Right atrium auricular region (tissue), 2 donors: ENCODE results near the gene USP21. TPM values are rescaled to one million over a fixed set of nuclear protein-coding genes. Genes with fewer than 3 reads are reported as not detected.

Source experiments
- DNase-seq: peaks from one replicate; pipeline ENCODE4 v3.0.0-alpha.2; 2019; ENCODE audit warnings: low spot score
- H3K27ac ChIP-seq, 2 donors: fragments of 200-600 bp; sonication (generic); 1 replicate in 1 of 2; 2 replicates in 1 of 2; pipeline ENCODE4 v1.5.1; 2016 to 2019
- H3K27me3 ChIP-seq, 2 donors: fragments of 200-600 bp; sonication (generic); one replicate each; pipeline versions ENCODE4 v1.5.1 to v1.6.0; 2017 to 2019
- H3K36me3 ChIP-seq: fragments of 200-600 bp; sonication (generic); one replicate; pipeline ENCODE4 v1.5.1; 2016
- H3K4me1 ChIP-seq, 2 donors: fragments of 200-600 bp; sonication (generic); one replicate each; pipeline versions ENCODE4 v1.5.1 to v1.6.0; 2017 to 2019
- H3K4me3 ChIP-seq, 2 donors: fragments of 200-600 bp; sonication (generic); 1 replicate in 1 of 2; 2 replicates in 1 of 2; pipeline ENCODE4 v1.5.1; 2017 to 2019; ENCODE audit warnings: mild to moderate bottlenecking in 1 of 2, moderate library complexity in 1 of 2
- H3K9me3 ChIP-seq, 2 donors: fragments of 200-600 bp; sonication (generic); one replicate each; pipeline ENCODE4 v1.5.1; 2019
- total RNA-seq, 2 donors: library from RNA; depleted of rRNA; stranded (reverse); fragments of >200 nt; gene quantifications; one replicate each; pipeline ENCODE4 v1.1.0, GENCODE V29; 2016
- TF ChIP-seq, protein P1 (sequence below), 2 donors: fragments of 200-600 bp; sonication (generic); IDR thresholded peaks; one replicate each; pipeline ENCODE4 v1.5.1; 2019; ENCODE audit warnings: antibody characterized with exemption in 2 of 2

USP21 gene
- total RNA-seq, 2 donors from 2014 or later: 13.5 to 14.4 TPM

DNA sequence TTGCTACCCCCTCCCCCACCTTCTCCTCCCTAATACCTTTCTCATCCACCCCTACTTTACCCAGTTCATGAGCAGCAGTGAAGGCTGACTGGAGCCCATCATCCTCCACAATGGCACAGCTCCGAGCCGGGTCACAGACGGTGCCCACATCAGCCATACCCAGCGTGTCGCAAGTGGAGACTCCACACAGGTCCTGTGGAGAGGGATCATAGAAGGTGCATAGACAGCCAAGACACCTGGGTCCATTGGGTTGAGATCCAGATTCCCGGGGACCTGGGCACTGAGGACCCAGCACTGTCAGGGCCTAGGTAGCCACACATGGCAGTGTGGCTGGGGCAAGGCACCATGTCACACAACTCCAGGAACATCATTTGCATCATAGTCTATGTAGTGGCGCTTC lies 36.8 kb downstream of the USP21 start:
- peaks cover 40% of the 10 kb centered on the region for H3K36me3 ChIP-seq
- TF ChIP-seq, protein P1, sequence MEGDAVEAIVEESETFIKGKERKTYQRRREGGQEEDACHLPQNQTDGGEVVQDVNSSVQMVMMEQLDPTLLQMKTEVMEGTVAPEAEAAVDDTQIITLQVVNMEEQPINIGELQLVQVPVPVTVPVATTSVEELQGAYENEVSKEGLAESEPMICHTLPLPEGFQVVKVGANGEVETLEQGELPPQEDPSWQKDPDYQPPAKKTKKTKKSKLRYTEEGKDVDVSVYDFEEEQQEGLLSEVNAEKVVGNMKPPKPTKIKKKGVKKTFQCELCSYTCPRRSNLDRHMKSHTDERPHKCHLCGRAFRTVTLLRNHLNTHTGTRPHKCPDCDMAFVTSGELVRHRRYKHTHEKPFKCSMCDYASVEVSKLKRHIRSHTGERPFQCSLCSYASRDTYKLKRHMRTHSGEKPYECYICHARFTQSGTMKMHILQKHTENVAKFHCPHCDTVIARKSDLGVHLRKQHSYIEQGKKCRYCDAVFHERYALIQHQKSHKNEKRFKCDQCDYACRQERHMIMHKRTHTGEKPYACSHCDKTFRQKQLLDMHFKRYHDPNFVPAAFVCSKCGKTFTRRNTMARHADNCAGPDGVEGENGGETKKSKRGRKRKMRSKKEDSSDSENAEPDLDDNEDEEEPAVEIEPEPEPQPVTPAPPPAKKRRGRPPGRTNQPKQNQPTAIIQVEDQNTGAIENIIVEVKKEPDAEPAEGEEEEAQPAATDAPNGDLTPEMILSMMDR (IDR thresholded peaks at IDR 0.05): no peak
- H3K4me1 ChIP-seq: peaks cover 0 to 78% of the 10 kb centered on the region in 2 donors
- H3K4me3 ChIP-seq: peak overlapping the region; percentile 48 to 55
- H3K27ac ChIP-seq: peak overlapping the region; percentile 93 to 99
- H3K9me3 ChIP-seq: no peaks in the 10 kb centered on the region
- DNase-seq: no peak
- H3K27me3 ChIP-seq: no peaks in the 10 kb centered on the region

DNA sequence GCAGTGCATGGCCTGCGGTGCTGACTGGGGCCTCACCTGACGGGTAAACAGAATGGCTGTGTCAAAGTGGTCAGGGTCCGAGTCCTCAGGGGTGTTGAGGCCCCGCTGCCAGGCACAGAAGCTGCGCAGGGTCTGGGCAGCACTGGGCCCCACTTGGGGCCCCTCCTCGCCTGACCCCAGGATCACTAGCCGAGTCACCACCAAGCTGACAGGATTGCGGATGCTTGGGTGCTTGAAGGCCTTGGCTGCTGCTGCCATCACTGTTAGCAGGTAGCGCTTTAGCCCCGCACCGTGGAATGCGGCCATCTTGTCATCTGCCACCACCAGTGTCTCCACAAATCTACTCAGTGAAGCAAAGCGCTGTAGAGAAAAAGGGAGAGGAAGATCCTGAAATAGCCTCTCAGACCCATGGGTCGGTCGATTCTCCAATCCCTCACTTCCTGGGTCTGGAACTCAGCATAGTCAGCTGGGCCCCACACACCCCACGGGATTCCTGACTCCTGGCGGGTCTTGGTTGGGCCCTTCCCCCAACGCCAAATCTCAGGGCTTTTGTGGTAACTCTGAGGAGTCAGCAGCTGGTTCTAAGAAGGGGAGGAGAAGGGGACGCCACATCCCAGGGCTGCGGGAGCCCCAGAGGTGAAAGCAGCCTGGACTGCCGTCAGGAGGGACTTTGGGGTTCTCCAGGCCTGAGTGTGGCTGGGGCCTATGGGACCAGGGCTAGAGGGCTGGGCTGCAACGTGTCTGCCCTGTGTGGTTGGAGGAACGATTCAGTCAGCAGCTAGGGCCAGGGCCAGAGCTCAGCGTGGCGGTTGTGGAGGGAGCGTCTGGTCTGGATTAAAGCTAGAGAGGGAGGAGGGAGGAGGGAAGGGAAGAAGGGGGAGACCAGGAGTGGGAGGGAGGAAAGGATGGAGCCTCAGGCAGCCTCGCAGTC lies 37.5 kb downstream of the USP21 start:
- Histone ChIP-seq H3K4me1 (peaks cover 0 to 84% of the 10 kb centered on the region in 2 donors), H3K4me3 (peak overlapping the region; percentile 48 to 55), H3K27me3 (no peaks in the 10 kb centered on the region), H3K27ac (peak overlapping the region; percentile 93 to 99), H3K36me3 (peaks cover 33% of the 10 kb centered on the region), H3K9me3 (no peaks in the 10 kb centered on the region)
- TF ChIP-seq, protein P1 (IDR thresholded peaks at IDR 0.05): no peak
- DNase-seq: no peak

DNA sequence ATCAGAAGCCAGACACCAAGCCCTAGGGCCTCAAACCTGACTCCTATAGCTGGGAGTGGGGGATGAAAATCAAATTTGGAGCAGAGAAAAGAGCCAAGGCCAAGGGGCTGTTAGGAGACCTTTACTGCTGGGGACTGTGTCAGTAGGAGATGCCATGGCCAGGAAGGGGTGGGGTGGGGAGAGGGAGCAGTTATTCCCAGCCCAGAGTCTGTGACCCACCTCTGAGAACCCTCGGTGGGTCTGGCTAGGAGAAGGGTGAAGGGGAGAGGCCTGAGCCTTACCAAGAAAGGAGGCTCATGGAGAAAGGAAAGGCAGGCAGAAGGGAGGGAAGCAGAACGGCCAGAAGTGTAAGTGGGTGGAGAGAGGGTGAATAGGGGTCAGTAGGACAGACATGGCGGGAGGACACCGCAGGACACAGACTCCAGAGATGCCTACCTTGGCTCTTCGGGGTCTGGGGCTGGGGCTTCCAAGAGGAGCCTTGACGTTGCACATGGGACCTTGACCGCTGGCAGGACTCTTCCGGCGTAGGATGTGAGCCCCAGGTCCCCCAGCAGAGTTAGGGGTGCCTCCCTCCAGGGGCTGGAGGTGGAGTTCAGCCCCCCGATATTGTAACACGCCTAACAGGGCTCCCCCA lies 38.4 kb downstream of the USP21 start:
- H3K27ac ChIP-seq: peak overlapping the region; percentile 93 to 99
- H3K36me3 ChIP-seq: peaks cover 30% of the 10 kb centered on the region
- peaks cover 0 to 79% of the 10 kb centered on the region in 2 donors for H3K4me1 ChIP-seq
- peak overlapping the region; percentile 48 to 55 for H3K4me3 ChIP-seq
- no peak for DNase-seq
- TF ChIP-seq, protein P1 (IDR thresholded peaks at IDR 0.05): no peak
- H3K9me3 ChIP-seq: no peaks in the 10 kb centered on the region
- H3K27me3 ChIP-seq: no peaks in the 10 kb centered on the region

DNA sequence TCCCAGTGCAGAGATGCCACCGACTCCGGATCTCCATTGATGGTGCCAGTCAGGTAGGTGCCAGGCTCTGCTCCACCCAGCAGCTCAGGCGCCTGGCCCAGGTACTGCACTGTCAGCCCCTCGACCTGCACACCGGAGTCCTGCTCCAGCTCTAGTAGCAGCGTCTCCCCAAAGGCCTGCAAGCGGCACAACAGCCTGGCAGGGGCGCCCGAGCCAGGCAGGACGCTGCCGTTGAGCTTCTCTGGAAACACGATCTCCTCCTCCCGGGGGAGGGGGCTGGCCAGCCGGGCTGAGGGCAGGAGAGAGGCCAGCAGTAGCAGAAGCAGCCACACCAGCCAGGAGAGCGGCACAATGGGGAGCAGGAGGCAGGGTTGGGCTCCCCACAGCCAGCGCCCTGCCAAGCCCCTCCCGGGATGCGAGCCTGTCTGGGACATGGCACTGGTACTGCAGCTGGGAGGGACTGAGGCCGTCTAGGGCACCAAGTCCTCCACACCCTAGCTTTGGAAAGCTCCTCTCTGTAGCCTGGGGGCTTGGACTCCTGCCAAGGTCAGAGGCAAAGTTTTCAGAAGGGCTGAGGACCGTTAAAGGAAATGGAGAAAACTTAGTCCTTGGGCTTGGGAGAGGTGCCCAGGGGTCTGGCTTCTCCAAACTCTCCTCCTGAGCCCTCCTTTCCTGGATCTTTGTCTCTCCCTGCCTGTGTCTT lies 39.0 kb downstream of the USP21 start:
- peaks cover 0 to 79% of the 10 kb centered on the region in 2 donors for H3K4me1 ChIP-seq
- peak overlapping the region; percentile 93 to 99 for H3K27ac ChIP-seq
- TF ChIP-seq, protein P1 (IDR thresholded peaks at IDR 0.05): no peak
- no peak for DNase-seq
- H3K4me3 ChIP-seq: peak overlapping the region; percentile 48 to 55
- H3K36me3 ChIP-seq: peaks cover 29% of the 10 kb centered on the region
- no peaks in the 10 kb centered on the region for H3K9me3 ChIP-seq
- no peaks in the 10 kb centered on the region for H3K27me3 ChIP-seq

DNA sequence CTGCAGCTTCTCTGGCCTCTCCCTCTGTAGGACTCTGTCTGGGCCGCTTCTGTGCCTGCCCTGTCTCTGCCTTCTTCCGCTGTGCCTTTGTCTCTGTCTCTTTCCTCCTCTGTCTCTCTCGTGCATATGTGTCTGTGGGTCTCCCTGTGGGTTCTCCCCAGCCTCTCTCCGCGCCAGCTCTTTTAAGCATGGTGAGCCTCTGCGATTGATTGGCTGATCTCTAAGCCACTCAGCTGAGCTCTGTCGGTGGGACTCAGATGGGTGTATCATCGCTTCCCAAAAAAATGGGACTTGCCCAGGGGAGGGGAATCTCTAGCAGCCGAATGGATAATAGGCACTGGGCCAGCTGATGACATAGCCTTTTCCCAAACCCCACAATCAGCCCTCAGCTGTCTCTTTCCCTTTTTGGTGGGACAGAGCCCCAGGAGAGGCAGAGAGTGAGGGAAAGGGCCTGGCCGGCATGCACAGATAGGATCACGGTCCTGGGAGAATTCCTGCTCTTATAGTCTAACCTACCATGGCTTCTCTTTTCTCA lies 39.7 kb downstream of the USP21 start, which contains the start of gene ADAMTS4:
ADAMTS4 (minus strand) TSS at position 158 of the 535 bp plus-strand sequence. CDS start 427 bp downstream, outside the sequence.
- peak within 1 kb of the TSS; percentile 93 to 99 for H3K27ac ChIP-seq
- TF ChIP-seq, protein P1 (IDR thresholded peaks at IDR 0.05): no peak
- H3K27me3 ChIP-seq: no peaks in the 10 kb centered on the region
- peaks cover 0 to 79% of the 10 kb centered on the region in 2 donors for H3K4me1 ChIP-seq
- H3K36me3 ChIP-seq: peaks cover 23% of the 10 kb centered on the region
- H3K9me3 ChIP-seq: no peaks in the 10 kb centered on the region
- DNase-seq: peak; percentile 93
- H3K4me3 ChIP-seq: peak within 1 kb of the TSS; percentile 48 to 55
